ENCODE data around the gene KAZN. TPM values are rescaled to one million over a fixed set of nuclear protein-coding genes. Genes with fewer than 3 reads are reported as not detected.

The KAZN gene
- polyA plus RNA-seq, 1 donor (not counting 4 experiments of a cell fraction or from before 2014, with no cell fraction given) = 5.9 TPM

DNA sequence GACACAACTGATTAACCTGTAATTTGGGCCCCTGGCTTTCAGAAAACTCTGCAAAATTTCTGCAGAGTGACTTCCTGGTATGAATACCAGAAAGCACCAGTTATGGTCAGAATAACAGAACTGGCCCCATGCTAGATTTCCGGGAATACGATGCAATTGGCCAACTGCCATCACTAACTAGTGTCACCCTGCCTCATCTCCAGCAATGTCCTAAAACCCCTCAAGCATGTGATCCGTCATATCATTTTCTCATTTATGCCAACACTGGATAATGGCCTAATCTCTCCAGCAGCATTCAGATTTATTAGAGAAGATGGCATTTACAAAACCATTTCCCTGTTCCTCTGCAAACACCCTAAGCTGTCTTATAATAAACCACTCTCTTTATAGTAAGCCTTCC is 15.4 kb downstream of the KAZN start:
- Histone ChIP-seq H3K9me3 (ENCODE audit: control insufficient read depth, low read depth, low read length) (no peaks in the 10 kb centered on the region), H3K4me3 (ENCODE audit: control insufficient read depth in 2 of 3, extremely low read depth in 1 of 3, insufficient read depth in 2 of 3, low read depth in 1 of 3, low read length in 3 of 3) (no peak overlapping the region), H3K4me2 (ENCODE audit: control insufficient read depth, extremely low read depth, insufficient read depth, low read depth, low read length) (no peak overlapping the region), H3K4me1 (ENCODE audit: control insufficient read depth, extremely low read depth, insufficient read depth, low read length) (no peaks in the 10 kb centered on the region), H3K79me2 (ENCODE audit: control insufficient read depth, insufficient read depth, low read length) (no peaks in the 10 kb centered on the region), H3K9me1 (ENCODE audit: control insufficient read depth, extremely low read depth, insufficient read depth, low read length) (no peaks in the 10 kb centered on the region), H2AFZ (ENCODE audit: control insufficient read depth, low read length) (no peak overlapping the region), H3K27ac (ENCODE audit: control insufficient read depth, insufficient read depth, low read length) (no peak overlapping the region), H3K36me3 (ENCODE audit: control insufficient read depth in 2 of 2, extremely low read depth in 1 of 2, insufficient read depth in 2 of 2, low read length in 2 of 2) (no peaks in the 10 kb centered on the region), H4K20me1 (ENCODE audit: control insufficient read depth, extremely low read depth, insufficient read depth, low read length) (no peaks in the 10 kb centered on the region), H3K9ac (ENCODE audit: control insufficient read depth, extremely low read depth, insufficient read depth, low read length) (no peak overlapping the region), H3K27me3 (ENCODE audit: control insufficient read depth, extremely low read depth, insufficient read depth, low read length) (peaks cover 2% of the 10 kb centered on the region)
- dilution Hi-C loops (cut with MboI; ENCODE audit: extremely low pct_ligation_motif_present, low sequenced_read_pairs) = no loop called here
- no peak for DNase-seq (ENCODE audit: low read depth, low spot score)
- no peak for FAIRE-seq
- no peak for TF ChIP-seq EZH2 (IDR thresholded peaks at IDR 0.05; ENCODE audit: low read length)
- TF ChIP-seq, protein P1, sequence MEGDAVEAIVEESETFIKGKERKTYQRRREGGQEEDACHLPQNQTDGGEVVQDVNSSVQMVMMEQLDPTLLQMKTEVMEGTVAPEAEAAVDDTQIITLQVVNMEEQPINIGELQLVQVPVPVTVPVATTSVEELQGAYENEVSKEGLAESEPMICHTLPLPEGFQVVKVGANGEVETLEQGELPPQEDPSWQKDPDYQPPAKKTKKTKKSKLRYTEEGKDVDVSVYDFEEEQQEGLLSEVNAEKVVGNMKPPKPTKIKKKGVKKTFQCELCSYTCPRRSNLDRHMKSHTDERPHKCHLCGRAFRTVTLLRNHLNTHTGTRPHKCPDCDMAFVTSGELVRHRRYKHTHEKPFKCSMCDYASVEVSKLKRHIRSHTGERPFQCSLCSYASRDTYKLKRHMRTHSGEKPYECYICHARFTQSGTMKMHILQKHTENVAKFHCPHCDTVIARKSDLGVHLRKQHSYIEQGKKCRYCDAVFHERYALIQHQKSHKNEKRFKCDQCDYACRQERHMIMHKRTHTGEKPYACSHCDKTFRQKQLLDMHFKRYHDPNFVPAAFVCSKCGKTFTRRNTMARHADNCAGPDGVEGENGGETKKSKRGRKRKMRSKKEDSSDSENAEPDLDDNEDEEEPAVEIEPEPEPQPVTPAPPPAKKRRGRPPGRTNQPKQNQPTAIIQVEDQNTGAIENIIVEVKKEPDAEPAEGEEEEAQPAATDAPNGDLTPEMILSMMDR (optimal IDR thresholded peaks at IDR 0.05 in 1 of 3, IDR thresholded peaks at IDR 0.05 in 1 of 3, conservative IDR thresholded peaks at IDR 0.05 in 1 of 3; ENCODE audit: extremely low read depth in 1 of 3, insufficient read depth in 2 of 3, low read length in 3 of 3) = no peak

DNA sequence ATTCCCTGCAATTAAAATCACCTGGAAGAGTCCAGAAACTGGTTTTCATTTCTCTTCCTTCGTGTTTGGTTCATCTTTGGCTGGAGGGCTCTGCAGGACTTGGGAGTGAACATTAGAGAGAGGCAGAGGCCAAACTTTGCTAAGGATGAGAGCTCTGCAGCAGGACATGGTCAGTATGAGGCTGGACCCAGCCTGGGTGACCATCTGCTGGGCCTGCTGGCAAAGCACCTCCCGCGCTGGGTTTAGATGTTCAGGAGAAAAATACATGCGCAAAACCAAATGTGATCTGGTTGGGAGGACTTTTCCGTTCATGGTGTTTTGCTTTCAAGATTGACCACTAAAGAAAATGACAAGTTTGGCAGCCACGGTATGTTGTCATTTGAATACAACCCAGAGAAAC is 15.9 kb downstream of the KAZN start:
- H2AFZ ChIP-seq (ENCODE audit: control insufficient read depth, low read length) = no peak overlapping the region
- no peak for TF ChIP-seq EZH2 (IDR thresholded peaks at IDR 0.05; ENCODE audit: low read length)
- TF ChIP-seq, protein P1 (optimal IDR thresholded peaks at IDR 0.05 in 1 of 3, IDR thresholded peaks at IDR 0.05 in 1 of 3, conservative IDR thresholded peaks at IDR 0.05 in 1 of 3; ENCODE audit: extremely low read depth in 1 of 3, insufficient read depth in 2 of 3, low read length in 3 of 3) = no peak

More for the DNA sequence above, 15.9 kb downstream of the KAZN start:
- Histone ChIP-seq H3K4me3 (ENCODE audit: control insufficient read depth in 2 of 3, extremely low read depth in 1 of 3, insufficient read depth in 2 of 3, low read depth in 1 of 3, low read length in 3 of 3) (no peak overlapping the region), H3K27ac (ENCODE audit: control insufficient read depth, insufficient read depth, low read length) (no peak overlapping the region), H3K9ac (ENCODE audit: control insufficient read depth, extremely low read depth, insufficient read depth, low read length) (no peak overlapping the region), H3K79me2 (ENCODE audit: control insufficient read depth, insufficient read depth, low read length) (no peaks in the 10 kb centered on the region), H3K9me1 (ENCODE audit: control insufficient read depth, extremely low read depth, insufficient read depth, low read length) (no peaks in the 10 kb centered on the region), H4K20me1 (ENCODE audit: control insufficient read depth, extremely low read depth, insufficient read depth, low read length) (no peaks in the 10 kb centered on the region), H3K4me2 (ENCODE audit: control insufficient read depth, extremely low read depth, insufficient read depth, low read depth, low read length) (no peak overlapping the region), H3K4me1 (ENCODE audit: control insufficient read depth, extremely low read depth, insufficient read depth, low read length) (no peaks in the 10 kb centered on the region), H3K27me3 (ENCODE audit: control insufficient read depth, extremely low read depth, insufficient read depth, low read length) (peaks cover 2% of the 10 kb centered on the region), H3K36me3 (ENCODE audit: control insufficient read depth in 2 of 2, extremely low read depth in 1 of 2, insufficient read depth in 2 of 2, low read length in 2 of 2) (no peaks in the 10 kb centered on the region), H3K9me3 (ENCODE audit: control insufficient read depth, low read depth, low read length) (no peaks in the 10 kb centered on the region)
- FAIRE-seq (no peak), DNase-seq (ENCODE audit: low read depth, low spot score) (no peak)
- dilution Hi-C loops (cut with MboI; ENCODE audit: extremely low pct_ligation_motif_present, low sequenced_read_pairs) = no loop called here
